ENCODE results near the gene BTNL8.

GRCh38 chr5:180990882-180991242 lies 91.9 kb downstream of the BTNL8 start:
- TF ChIP-seq, protein P1, sequence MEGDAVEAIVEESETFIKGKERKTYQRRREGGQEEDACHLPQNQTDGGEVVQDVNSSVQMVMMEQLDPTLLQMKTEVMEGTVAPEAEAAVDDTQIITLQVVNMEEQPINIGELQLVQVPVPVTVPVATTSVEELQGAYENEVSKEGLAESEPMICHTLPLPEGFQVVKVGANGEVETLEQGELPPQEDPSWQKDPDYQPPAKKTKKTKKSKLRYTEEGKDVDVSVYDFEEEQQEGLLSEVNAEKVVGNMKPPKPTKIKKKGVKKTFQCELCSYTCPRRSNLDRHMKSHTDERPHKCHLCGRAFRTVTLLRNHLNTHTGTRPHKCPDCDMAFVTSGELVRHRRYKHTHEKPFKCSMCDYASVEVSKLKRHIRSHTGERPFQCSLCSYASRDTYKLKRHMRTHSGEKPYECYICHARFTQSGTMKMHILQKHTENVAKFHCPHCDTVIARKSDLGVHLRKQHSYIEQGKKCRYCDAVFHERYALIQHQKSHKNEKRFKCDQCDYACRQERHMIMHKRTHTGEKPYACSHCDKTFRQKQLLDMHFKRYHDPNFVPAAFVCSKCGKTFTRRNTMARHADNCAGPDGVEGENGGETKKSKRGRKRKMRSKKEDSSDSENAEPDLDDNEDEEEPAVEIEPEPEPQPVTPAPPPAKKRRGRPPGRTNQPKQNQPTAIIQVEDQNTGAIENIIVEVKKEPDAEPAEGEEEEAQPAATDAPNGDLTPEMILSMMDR (IDR thresholded peaks at IDR 0.05; ENCODE audit: borderline replicate concordance, extremely low read depth, low read length, poor library complexity, severe bottlenecking), result no peak
- TF ChIP-seq EZH2 (IDR thresholded peaks at IDR 0.05; ENCODE audit: borderline replicate concordance, low read depth, low read length, severe bottlenecking), result no peak

Measured in DND-41 (cell line).